GM19452 (cell line): ENCODE data around the gene ARHGAP29.

ENCODE experiments used
- ATAC-seq: cut with Tn5 transposase; IDR thresholded peaks from one replicate; pipeline ENCODE4 v1.9.1; 2021; ENCODE audit not compliant: unreplicated experiment

The ARHGAP29 gene

GRCh38 chr1:94126651-94127050 is 110.7 kb downstream of the ARHGAP29 start:
- ATAC-seq = no peak

- ATAC-seq = no peak
Observed at GRCh38 chr1:94125551-94126514, 111.6 kb downstream of the ARHGAP29 start.

GRCh38 chr1:94124538-94124937 is 112.8 kb downstream of the ARHGAP29 start:
- ATAC-seq = no peak

GRCh38 chr1:94122201-94122970 is 115.0 kb downstream of the ARHGAP29 start:
- no peak for ATAC-seq
